B cell (primary cell): ENCODE measurements around the gene RETREG1. TPM values are rescaled to one million over a fixed set of nuclear protein-coding genes. Genes with fewer than 3 reads are reported as not detected.

Experiments used
- ATAC-seq: fragments of 200-7000 bp; cut with Tn5 transposase; one replicate; pipeline ENCODE4 v1.10.0; 2021; ENCODE audit warnings: low read depth, mild to moderate bottlenecking, moderate number of reproducible peaks, moderate library complexity
- CTCF ChIA-PET: fragments of 350-600 bp; sonication (Branson Sonifier 250); formaldehyde crosslinking; loops from one replicate; lab custom pipeline; 2021; ENCODE audit warnings: antibody characterized with exemption, inconsistent platforms; lab: Charles Lee
- POLR2A ChIA-PET: fragments of 350-600 bp; sonication (Branson Sonifier 250); formaldehyde crosslinking; loops from one replicate; lab custom pipeline; 2021; ENCODE audit warnings: antibody characterized with exemption; lab: Charles Lee
- DNase-seq: peaks from one replicate; pipeline ENCODE4 v3.0.0; 2013
- H2AFZ ChIP-seq: 2 replicates; pipeline ENCODE4 v1.6.1; 2012; ENCODE audit warnings: mild to moderate bottlenecking, low read depth, low read length; ENCODE audit not compliant: insufficient read depth, poor library complexity, severe bottlenecking
- H3K27ac ChIP-seq, 2 donors: 1 replicate in 1 of 2; 2 replicates in 1 of 2; pipeline ENCODE4 v1.5.1; 2012 to 2013; ENCODE audit warnings: low read length in 2 of 2, mild to moderate bottlenecking in 2 of 2, moderate library complexity in 1 of 2
- H3K27me3 ChIP-seq, 4 experiments: fragments of 200-600 bp in 1 of 4; sonication (generic) in 1 of 4; replicated peaks in 1 of 4; 1 replicate in 2 of 4; 2 replicates in 2 of 4; pipeline versions ENCODE4 v1.6.1 to v1.7.0; 2013 to 2016; ENCODE audit warnings: low read length in 3 of 4, mild to moderate bottlenecking in 2 of 4, mixed read lengths in 1 of 4, moderate library complexity in 1 of 4; ENCODE audit not compliant: insufficient read depth in 4 of 4, control insufficient read depth in 3 of 4; ENCODE audit errors: control extremely low read depth in 1 of 4
- H3K36me3 ChIP-seq, 2 experiments: replicated peaks in 1 of 2; 1 replicate in 1 of 2; 2 replicates in 1 of 2; pipeline versions ENCODE4 v1.6.1 to v1.7.1; 2013; ENCODE audit warnings: low read length in 1 of 2; ENCODE audit not compliant: insufficient read depth in 2 of 2, control insufficient read depth in 1 of 2; ENCODE audit errors: control extremely low read depth in 1 of 2, extremely low read depth in 1 of 2
- H3K4me1 ChIP-seq, 2 donors: fragments of 200-600 bp in 1 of 2; sonication (generic) in 1 of 2; 1 replicate in 1 of 2; 2 replicates in 1 of 2; pipeline versions ENCODE4 v1.5.1 to v1.6.1; 2013 to 2017; ENCODE audit warnings: low read length in 2 of 2; ENCODE audit not compliant: control insufficient read depth in 2 of 2, insufficient read depth in 2 of 2
- H3K4me2 ChIP-seq: replicated peaks from 2 replicates; pipeline ENCODE3; 2012; ENCODE audit warnings: mild to moderate bottlenecking, low read depth, low read length; ENCODE audit not compliant: poor library complexity, severe bottlenecking
- H3K4me3 ChIP-seq, 5 experiments: fragments of 200-600 bp in 1 of 5; sonication (generic) in 1 of 5; 1 replicate in 3 of 5; 2 replicates in 2 of 5; pipeline versions ENCODE4 v1.5.1 to v1.7.0; 2011 to 2016; ENCODE audit warnings: low read length in 4 of 5, mild to moderate bottlenecking in 4 of 5, low read depth in 2 of 5, control low read depth in 1 of 5, moderate library complexity in 1 of 5; ENCODE audit not compliant: insufficient read depth in 1 of 5; ENCODE audit errors: control extremely low read depth in 1 of 5, extremely low read depth in 1 of 5
- H3K79me2 ChIP-seq: fragments of 200-600 bp; sonication (generic); one replicate; pipeline ENCODE4 v1.6.0; 2016; ENCODE audit warnings: low read length; ENCODE audit not compliant: control insufficient read depth, insufficient read depth
- H3K9ac ChIP-seq: fragments of 200-600 bp; sonication (generic); 2 replicates; pipeline ENCODE4 v1.6.1; 2017; ENCODE audit warnings: mild to moderate bottlenecking, low read length, moderate library complexity
- H3K9me3 ChIP-seq, 3 donors: one replicate each; pipeline versions ENCODE4 v1.6.1 to v1.7.1; 2013; ENCODE audit warnings: low read length in 2 of 3; ENCODE audit not compliant: control insufficient read depth in 2 of 3, insufficient read depth in 1 of 3; ENCODE audit errors: control extremely low read depth in 1 of 3
- H4K20me1 ChIP-seq: 2 replicates; pipeline ENCODE4 v1.6.0; 2012; ENCODE audit warnings: mild to moderate bottlenecking, low read length; ENCODE audit not compliant: insufficient read depth, control insufficient read depth, poor library complexity, severe bottlenecking
- H3K27ac Mint-ChIP-seq: one replicate; pipeline ENCODE4 v1.8.0; 2021; ENCODE audit warnings: mixed read lengths
- H3K27me3 Mint-ChIP-seq: one replicate; pipeline ENCODE4 v1.8.0; 2021; ENCODE audit warnings: mixed read lengths
- H3K4me1 Mint-ChIP-seq: one replicate; pipeline ENCODE4 v1.8.0; 2021; ENCODE audit warnings: mixed read lengths
- H3K4me3 Mint-ChIP-seq: one replicate; pipeline ENCODE4 v1.8.0; 2021; ENCODE audit warnings: mixed read lengths
- H3K9me3 Mint-ChIP-seq: one replicate; pipeline ENCODE4 v1.8.0; 2022; ENCODE audit warnings: mixed read lengths; ENCODE audit not compliant: insufficient read depth
- CTCF ChIP-seq: fragments of 200-600 bp; IDR thresholded peaks from one replicate; pipeline ENCODE4 v1.8.0; 2022; ENCODE audit warnings: antibody characterized with exemption, mild to moderate bottlenecking
- EZH2 ChIP-seq: IDR thresholded peaks from 2 replicates; pipeline ENCODE4 v1.6.1; 2012; ENCODE audit warnings: borderline replicate concordance, low read depth, mild to moderate bottlenecking, moderate library complexity, low read length; ENCODE audit not compliant: insufficient read depth, poor library complexity, severe bottlenecking
- WGBS: methylation state at CpG from one replicate; pipeline ENCODE4 v1.1.5; 2013; ENCODE audit warnings: missing lambda C conversion rate; ENCODE audit not compliant: insufficient coverage; 5-methylcytosine and 5-hydroxymethylcytosine counted together
- intact Hi-C: fragments of 100-400 bp; cut with micrococcal nuclease; formaldehyde crosslinking; loops from one replicate; pipeline ENCODE4 v1.10.0; 2022
- polyA plus RNA-seq: library from polyadenylated mRNA; depleted of rRNA; stranded (reverse); fragments of >200 nt; gene quantifications from 2 replicates; pipeline ENCODE4 v1.2.3, GENCODE V29; 2012
- total RNA-seq, 2 donors: library from RNA; stranded (reverse); fragments of 120-200 nt in 1 of 2; gene quantifications; 1 replicate in 1 of 2; 2 replicates in 1 of 2; pipeline versions ENCODE4 v1.2.3 to v1.2.4, GENCODE V29; 2013 to 2022

Gene RETREG1
- total and polyA plus RNA-seq, 2 donors (not counting 1 experiment from before 2014, with no cell fraction given): 5.1 to 12.9 TPM

DNA sequence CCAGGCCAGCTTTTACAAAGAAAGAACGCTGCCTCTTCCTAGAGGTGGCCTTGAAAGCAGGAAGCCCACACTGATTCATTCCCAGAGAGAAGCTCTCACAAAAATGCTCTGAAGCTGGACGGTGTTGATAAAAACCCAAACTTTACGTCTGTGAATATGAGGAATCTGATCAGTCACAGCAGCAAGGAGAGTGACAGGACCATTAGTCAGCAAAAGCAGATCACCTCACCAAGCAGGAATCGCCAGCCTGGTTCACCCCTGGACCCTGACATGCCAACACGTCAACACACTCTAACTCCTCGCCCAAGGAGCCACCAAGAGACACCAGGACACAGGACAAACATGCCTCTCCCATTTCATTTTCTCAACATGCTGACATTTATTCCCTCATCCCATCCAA is 80.6 kb downstream of the RETREG1 start:
- H4K20me1 ChIP-seq: no peaks in the 10 kb centered on the region
- intact Hi-C loops: no loop called here
- H3K9ac ChIP-seq: no peak overlapping the region
- Mint-ChIP-seq H3K4me1 (no peaks in the 10 kb centered on the region), H3K9me3 (no peaks in the 10 kb centered on the region), H3K27me3 (no peaks in the 10 kb centered on the region), H3K27ac (no peak overlapping the region), H3K4me3 (no peak overlapping the region)
- no peak overlapping the region for H3K4me2 ChIP-seq
- ATAC-seq (no peak), DNase-seq (no peak)
- no peaks in the 10 kb centered on the region for H3K9me3 ChIP-seq
- no peaks in the 10 kb centered on the region for H3K36me3 ChIP-seq
- H3K27me3 ChIP-seq: no peaks in the 10 kb centered on the region
- H3K27ac ChIP-seq: no peak overlapping the region
- TF ChIP-seq CTCF (no peak), EZH2 (no peak)
- ChIA-PET POLR2A (no interaction called here), CTCF (no interaction called here)
- no peaks in the 10 kb centered on the region for H3K4me1 ChIP-seq
- 93% methylated on average over 6 of the region's 6 CpGs for WGBS
- H3K4me3 ChIP-seq: no peak overlapping the region
- H3K79me2 ChIP-seq: no peaks in the 10 kb centered on the region
- no peak overlapping the region for H2AFZ ChIP-seq

- no peak overlapping the region for H3K4me3 ChIP-seq
- POLR2A ChIA-PET: no interaction called here
- no CpG with 5 or more reads among the region's 1 CpG for WGBS
- H3K9me3 ChIP-seq: no peaks in the 10 kb centered on the region
- H3K27ac ChIP-seq: no peak overlapping the region
- Mint-ChIP-seq H3K4me1 (no peaks in the 10 kb centered on the region), H3K27me3 (peaks cover 3% of the 10 kb centered on the region), H3K9me3 (no peaks in the 10 kb centered on the region), H3K27ac (no peak overlapping the region), H3K4me3 (no peak overlapping the region)
- ATAC-seq (no peak), DNase-seq (no peak)
- no peak overlapping the region for H3K9ac ChIP-seq
- H3K4me1 ChIP-seq: no peaks in the 10 kb centered on the region
- CTCF ChIA-PET: interaction anchor here (0.6 to 1.7 kb wide), 2 partner anchors 18 to 354 kb away, joined by 3 to 7 read pairs; no protein-coding TSS in a partner anchor
- no peak for TF ChIP-seq EZH2
- TF ChIP-seq CTCF: no peak
- no peaks in the 10 kb centered on the region for H3K36me3 ChIP-seq
- intact Hi-C loops: no loop called here
- H3K4me2 ChIP-seq: no peak overlapping the region
- H4K20me1 ChIP-seq: no peaks in the 10 kb centered on the region
- H3K79me2 ChIP-seq: no peaks in the 10 kb centered on the region
- H3K27me3 ChIP-seq: no peaks in the 10 kb centered on the region
- no peak overlapping the region for H2AFZ ChIP-seq
Measured at GRCh38 chr5:16534280-16534679, 82.5 kb downstream of the RETREG1 start.
